HCT116 (cell line): Measurements from ENCODE around the gene EVX1. TPM values are rescaled to one million over a fixed set of nuclear protein-coding genes. Genes with fewer than 3 reads are reported as not detected.

Source experiments
- ATAC-seq: fragments of 200-7000 bp; cut with Tn5 transposase; 2 replicates; pipeline ENCODE4 v1.9.1; 2020; ENCODE audit warnings: mild to moderate bottlenecking, moderate library complexity
- BruUV-seq: library from RNA; stranded (reverse); fragments of 400-500 nt; replicated peaks from 2 replicates; lab custom pipeline; 2021; lab: Mats Ljungman, UMichigan
- CTCF ChIA-PET: fragments of 300-600 bp; sonication (Branson Sonifier 250); formaldehyde crosslinking; loops from one replicate; lab custom pipeline; 2021; ENCODE audit warnings: antibody characterized with exemption; lab: Charles Lee
- POLR2A ChIA-PET: fragments of 300-600, 350-600 bp; sonication (Branson Sonifier 250); formaldehyde crosslinking; loops from one replicate; lab custom pipeline; 2021; ENCODE audit warnings: antibody characterized with exemption; lab: Charles Lee
- RAD21 ChIA-PET, 2 experiments: fragments of 300-600 bp; sonication (Branson Sonifier 250); formaldehyde crosslinking; loops; one replicate each; lab custom pipeline; 2023; ENCODE audit warnings: low total read pairs in 2 of 2; ENCODE audit not compliant: uncharacterized antibody in 2 of 2, unreplicated experiment in 2 of 2, low non-redundant PET in 1 of 2; lab: Charles Lee
- DNase-seq: peaks from one replicate; pipeline ENCODE4 v3.0.0-alpha.2; 2010; ENCODE audit warnings: low read depth, low spot score
- H2AFZ ChIP-seq: fragments of 200-600 bp; shearing (Covaris generic), sonication (generic); 2 replicates; pipeline ENCODE4 v1.6.1; 2017; ENCODE audit warnings: low read depth, mixed run types, mixed read lengths, antibody characterized with exemption, low read length; ENCODE audit not compliant: poor library complexity, severe bottlenecking
- H3K27ac ChIP-seq: 2 replicates; pipeline ENCODE4 v1.5.1; 2012; ENCODE audit warnings: low read depth, low read length
- H3K27me3 ChIP-seq: fragments of 200-600 bp; sonication (generic); 2 replicates; pipeline ENCODE4 v1.6.1; 2016; ENCODE audit warnings: mixed run types, low read length, mixed read lengths; ENCODE audit not compliant: insufficient read depth
- H3K36me3 ChIP-seq, 2 experiments: fragments of 200-500 bp in 1 of 2; fragments of 200-600 bp in 1 of 2; sonication (Bioruptor generic) in 1 of 2; sonication (generic) in 1 of 2; 2 replicates each; pipeline versions ENCODE4 v1.5.1 to v1.6.1; 2014 to 2016; ENCODE audit warnings: low read length in 2 of 2, inconsistent platforms in 1 of 2, mixed read lengths in 1 of 2, mixed run types in 1 of 2; ENCODE audit not compliant: insufficient read depth in 2 of 2, control insufficient read depth in 1 of 2
- H3K4me1 ChIP-seq, 2 experiments: fragments of 200-600 bp in 1 of 2; sonication (generic) in 1 of 2; 2 replicates each; pipeline versions ENCODE4 v1.5.1 to v1.6.1; 2012 to 2017; ENCODE audit warnings: low read length in 2 of 2, inconsistent platforms in 1 of 2, mild to moderate bottlenecking in 1 of 2, mixed read lengths in 1 of 2, mixed run types in 1 of 2, moderate library complexity in 1 of 2; ENCODE audit not compliant: insufficient read depth in 2 of 2, control insufficient read depth in 1 of 2
- H3K4me2 ChIP-seq: fragments of 200-600 bp; sonication (generic); 2 replicates; pipeline ENCODE4 v1.6.1; 2017; ENCODE audit warnings: mixed run types, low read length, mixed read lengths
- H3K4me3 ChIP-seq, 2 experiments: fragments of 200-600 bp in 1 of 2; sonication (generic) in 1 of 2; replicated peaks in 1 of 2; 2 replicates each; pipeline ENCODE4 v1.5.1; 2011 to 2016; ENCODE audit warnings: low read length in 2 of 2, control low read depth in 1 of 2, low read depth in 1 of 2, mild to moderate bottlenecking in 1 of 2, mixed read lengths in 1 of 2, mixed run types in 1 of 2
- H3K79me2 ChIP-seq: fragments of 200-600 bp; sonication (generic); 2 replicates; pipeline ENCODE4 v1.6.1; 2017; ENCODE audit warnings: mild to moderate bottlenecking, mixed run types, low read length, moderate library complexity, mixed read lengths; ENCODE audit not compliant: insufficient read depth
- H3K9ac ChIP-seq: fragments of 200-600 bp; sonication (generic); 2 replicates; pipeline ENCODE4 v1.6.1; 2016; ENCODE audit warnings: low read length, mixed read lengths
- H3K9me2 ChIP-seq: fragments of 200-600 bp; sonication (generic), shearing (Covaris generic); 2 replicates; pipeline ENCODE4 v1.6.1; 2017; ENCODE audit warnings: mixed run types, mild to moderate bottlenecking, moderate library complexity; ENCODE audit not compliant: insufficient read depth
- H3K9me3 ChIP-seq, 2 experiments: fragments of 200-500 bp in 1 of 2; fragments of 200-600 bp in 1 of 2; sonication (Bioruptor generic) in 1 of 2; sonication (generic) in 1 of 2; 2 replicates each; pipeline ENCODE4 v1.6.1; 2014 to 2017; ENCODE audit warnings: low read length in 2 of 2, mixed read lengths in 2 of 2, inconsistent platforms in 1 of 2, low read depth in 1 of 2, mild to moderate bottlenecking in 1 of 2, mixed run types in 1 of 2, moderate library complexity in 1 of 2; ENCODE audit not compliant: control insufficient read depth in 1 of 2, insufficient read depth in 1 of 2
- H4K20me1 ChIP-seq: fragments of 200-600 bp; sonication (generic), shearing (Covaris generic); 2 replicates; pipeline ENCODE4 v1.6.1; 2017; ENCODE audit warnings: mixed run types, mild to moderate bottlenecking, moderate library complexity; ENCODE audit not compliant: insufficient read depth
- ATF3 ChIP-seq: IDR thresholded peaks from 2 replicates; pipeline ENCODE4 v1.6.1; 2012
- CBX3 ChIP-seq: IDR thresholded peaks from 2 replicates; pipeline ENCODE4 v1.6.1; 2012; ENCODE audit warnings: low read depth
- CEBPB ChIP-seq: IDR thresholded peaks from 2 replicates; pipeline ENCODE4 v1.6.1; 2012; ENCODE audit warnings: low read depth
- CTCF ChIP-seq, 3 experiments: fragments of 200-600 bp in 1 of 3; sonication (generic) in 1 of 3; IDR thresholded peaks in 2 of 3; conservative IDR thresholded peaks in 1 of 3; 2 replicates each; pipeline ENCODE4 v1.5.1; 2012 to 2017; ENCODE audit warnings: low read depth in 2 of 3, low read length in 2 of 3, antibody characterized with exemption in 1 of 3, borderline replicate concordance in 1 of 3, control low read depth in 1 of 3, mild to moderate bottlenecking in 1 of 3, mixed read lengths in 1 of 3, mixed run types in 1 of 3, moderate library complexity in 1 of 3; ENCODE audit not compliant: insufficient read depth in 1 of 3
- EGR1 ChIP-seq: IDR thresholded peaks from 2 replicates; pipeline ENCODE4 v1.6.1; 2012; ENCODE audit warnings: low read depth
- EZH2 ChIP-seq: fragments of 200-600 bp; sonication (generic); IDR thresholded peaks from 2 replicates; pipeline ENCODE4 v1.6.1; 2017; ENCODE audit warnings: antibody characterized with exemption, mixed run types
- EZH2phosphoT487 ChIP-seq: fragments of 200-600 bp; IDR thresholded peaks from 2 replicates; pipeline ENCODE4 v1.6.1; 2018; ENCODE audit warnings: antibody characterized with exemption, borderline replicate concordance
- FOSL1 ChIP-seq: IDR thresholded peaks from 2 replicates; pipeline ENCODE4 v1.6.1; 2012; ENCODE audit warnings: low read depth
- JUND ChIP-seq: IDR thresholded peaks from 2 replicates; pipeline ENCODE4 v1.6.1; 2012
- MAX ChIP-seq: IDR thresholded peaks from 2 replicates; pipeline ENCODE4 v1.6.1; 2012
- POLR2AphosphoS5 ChIP-seq: IDR thresholded peaks from 2 replicates; pipeline ENCODE4 v1.6.1; 2011; ENCODE audit warnings: mild to moderate bottlenecking, low read depth, low read length, moderate library complexity
- RAD21 ChIP-seq: IDR thresholded peaks from 2 replicates; pipeline ENCODE4 v1.6.1; 2012; ENCODE audit warnings: low read depth, mild to moderate bottlenecking
- REST ChIP-seq: IDR thresholded peaks from 2 replicates; pipeline ENCODE4 v1.6.1; 2012; ENCODE audit warnings: low read depth
- SIN3A ChIP-seq: IDR thresholded peaks from 2 replicates; pipeline ENCODE4 v1.6.1; 2012; ENCODE audit warnings: low read depth
- SRF ChIP-seq: IDR thresholded peaks from 2 replicates; pipeline ENCODE4 v1.6.1; 2012; ENCODE audit warnings: low read depth
- YY1 ChIP-seq: IDR thresholded peaks from 2 replicates; pipeline ENCODE4 v1.6.1; 2011; ENCODE audit warnings: low read length, low read depth, moderate library complexity, mild to moderate bottlenecking; ENCODE audit not compliant: insufficient replicate concordance; ENCODE audit errors: extremely low read depth
- ZBTB33 ChIP-seq: IDR thresholded peaks from 2 replicates; pipeline ENCODE4 v1.6.1; 2011; ENCODE audit warnings: mild to moderate bottlenecking, low read length, moderate library complexity; ENCODE audit not compliant: insufficient replicate concordance; ENCODE audit errors: extremely low read depth
- ZFX ChIP-seq: fragments of 450-650 bp; IDR thresholded peaks from 2 replicates; pipeline ENCODE4 v1.6.1; 2017
- ZNF274 ChIP-seq: fragments of 200-500 bp; sonication (Bioruptor generic); IDR thresholded peaks from 2 replicates; pipeline ENCODE4 v1.6.1; 2014; ENCODE audit warnings: mild to moderate bottlenecking, low read depth, low read length, inconsistent platforms
- intact Hi-C: fragments of 100-400 bp; cut with micrococcal nuclease; formaldehyde crosslinking; loops from 2 replicates; pipeline ENCODE4 v1.10.0; 2022
- total RNA-seq: library from RNA; stranded (reverse); gene quantifications from one replicate; pipeline ENCODE4 v1.2.1, GENCODE V29; 2021; ENCODE audit not compliant: unreplicated experiment

Gene EVX1
- total RNA-seq, 1 experiment from 2014 or later: 0.25 TPM

- no peak overlapping the region for H3K4me3 ChIP-seq
- H3K9ac ChIP-seq: no peak overlapping the region
- H3K79me2 ChIP-seq: no peaks in the 10 kb centered on the region
- DNase-seq: no peak
- H3K4me2 ChIP-seq: no peak overlapping the region
- no peak overlapping the region for H2AFZ ChIP-seq
- no peaks in the 10 kb centered on the region for H3K27me3 ChIP-seq
- H3K9me3 ChIP-seq: no peaks in the 10 kb centered on the region
- intact Hi-C loops: no loop called here
- CTCF ChIA-PET: no interaction called here
- RAD21 ChIA-PET: no interaction called here
- no peak overlapping the region for H3K27ac ChIP-seq
- no TSS peak for BruUV-seq
- H3K36me3 ChIP-seq: no peaks in the 10 kb centered on the region
- H3K9me2 ChIP-seq: no peaks in the 10 kb centered on the region
- H4K20me1 ChIP-seq: no peaks in the 10 kb centered on the region
- ATAC-seq: no peak
- POLR2A ChIA-PET: no interaction called here
- H3K4me1 ChIP-seq: peaks cover 1 to 19% of the 10 kb centered on the region in 2 experiments; a peak in 3 of 4 replicates
- TF ChIP-seq SRF: no peak
- TF ChIP-seq EZH2phosphoT487: no peak
- TF ChIP-seq ZFX: no peak
- no peak for TF ChIP-seq CBX3
- TF ChIP-seq YY1: no peak
- TF ChIP-seq MAX: no peak
- TF ChIP-seq ATF3: no peak
- TF ChIP-seq ZBTB33: no peak
- no peak for TF ChIP-seq FOSL1
- no peak for TF ChIP-seq ZNF274
- no peak for TF ChIP-seq EZH2
- TF ChIP-seq CTCF (IDR thresholded peaks at IDR 0.05 in 2 of 3, conservative IDR thresholded peaks at IDR 0.05 in 1 of 3; ENCODE audit: borderline replicate concordance in 1 of 3, insufficient read depth in 1 of 3, low read depth in 2 of 3, low read length in 2 of 3): no peak
- no peak for TF ChIP-seq REST
- TF ChIP-seq POLR2AphosphoS5: no peak
- TF ChIP-seq CEBPB: no peak
- no peak for TF ChIP-seq RAD21
- TF ChIP-seq EGR1: no peak
- TF ChIP-seq JUND: no peak
- no peak for TF ChIP-seq SIN3A
Measured at GRCh38 chr7:27205325-27206280, 37.0 kb upstream of the EVX1 start.
